ENCODE data around the gene PLEKHA6. TPM values are rescaled to one million over a fixed set of nuclear protein-coding genes. Genes with fewer than 3 reads are reported as not detected.

PLEKHA6 gene
- total and polyA plus RNA-seq, 3 donors from 2014 or later = 5.9 to 14.7 (median 10.0) TPM

GRCh38 chr1:204225841-204226735, 133.6 kb downstream of the PLEKHA6 start:
- Histone ChIP-seq H3K4me1 (no peaks in the 10 kb centered on the region), H3K9me3 (no peaks in the 10 kb centered on the region), H3K27me3 (no peaks in the 10 kb centered on the region), H3K4me3 (no peak overlapping the region), H3K36me3 (ENCODE audit: low read depth, missing control alignments) (no peaks in the 10 kb centered on the region), H3K27ac (no peak overlapping the region)
- intact Hi-C loops (cut with DNase I; ENCODE audit: low total_unique reads) = no loop called here
- 92 to 93% methylated on average over 15 to 16 of the region's 16 CpGs for WGBS, 2 donors
- TF ChIP-seq CTCF (IDR thresholded peaks at IDR 0.05) = no peak
- no peak for TF ChIP-seq POLR2A (IDR thresholded peaks at IDR 0.05)
- no peak for DNase-seq

GRCh38 chr1:204224655-204225054, 135.1 kb downstream of the PLEKHA6 start:
- TF ChIP-seq POLR2A (IDR thresholded peaks at IDR 0.05) = no peak
- TF ChIP-seq CTCF (IDR thresholded peaks at IDR 0.05) = no peak
- no peaks in the 10 kb centered on the region for H3K36me3 ChIP-seq (ENCODE audit: low read depth, missing control alignments)

GRCh38 chr1:204223129-204223860, 136.4 kb downstream of the PLEKHA6 start:
- no peaks in the 10 kb centered on the region for H3K4me1 ChIP-seq
- intact Hi-C loops (cut with DNase I; ENCODE audit: low total_unique reads) = no loop called here
- H3K4me3 ChIP-seq = no peak overlapping the region
- no peaks in the 10 kb centered on the region for H3K36me3 ChIP-seq (ENCODE audit: low read depth, missing control alignments)
- no peaks in the 10 kb centered on the region for H3K9me3 ChIP-seq
- no peak overlapping the region for H3K27ac ChIP-seq
- H3K27me3 ChIP-seq = no peaks in the 10 kb centered on the region
- TF ChIP-seq CTCF (IDR thresholded peaks at IDR 0.05) = no peak
- TF ChIP-seq POLR2A (IDR thresholded peaks at IDR 0.05) = no peak
- no peak for DNase-seq
- 90 to 93% methylated on average over 15 to 17 of the region's 17 CpGs for WGBS, 2 donors

More at GRCh38 chr1:204224655-204225054, 135.1 kb downstream of the PLEKHA6 start:
- intact Hi-C loops (cut with DNase I; ENCODE audit: low total_unique reads) = no loop called here
- DNase-seq = no peak
- WGBS, 2 donors = 91 to 93% methylated on average over 8 of the region's 8 CpGs
- H3K9me3 ChIP-seq = no peaks in the 10 kb centered on the region
- no peaks in the 10 kb centered on the region for H3K27me3 ChIP-seq
- H3K4me1 ChIP-seq = no peaks in the 10 kb centered on the region
- no peak overlapping the region for H3K27ac ChIP-seq
- H3K4me3 ChIP-seq = no peak overlapping the region

- H3K4me1 ChIP-seq = no peaks in the 10 kb centered on the region
- H3K9me3 ChIP-seq = no peaks in the 10 kb centered on the region
- 47 to 58% methylated on average over 3 of the region's 3 CpGs for WGBS, 2 donors
- H3K27ac ChIP-seq = no peak overlapping the region
- TF ChIP-seq POLR2A (IDR thresholded peaks at IDR 0.05) (no peak), CTCF (IDR thresholded peaks at IDR 0.05) (no peak)
- no peaks in the 10 kb centered on the region for H3K36me3 ChIP-seq (ENCODE audit: low read depth, missing control alignments)
- H3K4me3 ChIP-seq = no peak overlapping the region
- H3K27me3 ChIP-seq = no peaks in the 10 kb centered on the region
- intact Hi-C loops (cut with DNase I; ENCODE audit: low total_unique reads) = no loop called here
- no peak for DNase-seq
These were observed 137.0 kb downstream of the PLEKHA6 start for GRCh38 chr1:204222764-204223055.

All from testis (tissue), 3 donors.